HG03432 (cell line): ENCODE data around the gene P4HTM.

Experiments
- ATAC-seq: cut with Tn5 transposase; IDR thresholded peaks from one replicate; pipeline ENCODE4 v1.9.1; 2021; ENCODE audit warnings: mild to moderate bottlenecking, moderate library complexity; ENCODE audit not compliant: unreplicated experiment

The P4HTM gene

DNA sequence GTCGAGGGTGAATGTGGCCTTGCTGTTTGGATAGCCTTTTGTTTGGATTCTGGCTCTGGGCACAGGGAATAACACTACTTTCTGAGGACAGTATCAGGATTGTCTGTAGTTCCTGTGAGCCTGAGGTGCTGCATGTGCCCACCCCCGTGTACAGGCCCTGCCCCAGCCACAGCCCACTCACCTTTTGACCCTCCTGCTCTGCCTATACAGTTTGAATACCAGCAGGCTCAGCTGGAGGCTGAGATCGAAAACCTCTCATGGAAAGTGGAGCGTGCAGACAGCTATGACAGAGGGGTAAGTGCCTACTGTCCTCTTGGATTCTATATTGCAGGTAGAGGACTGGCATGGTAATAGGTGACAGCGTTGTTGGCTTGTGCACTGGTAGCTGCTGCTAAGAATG is 7.4 kb upstream of the P4HTM start:
- ATAC-seq = no peak

DNA sequence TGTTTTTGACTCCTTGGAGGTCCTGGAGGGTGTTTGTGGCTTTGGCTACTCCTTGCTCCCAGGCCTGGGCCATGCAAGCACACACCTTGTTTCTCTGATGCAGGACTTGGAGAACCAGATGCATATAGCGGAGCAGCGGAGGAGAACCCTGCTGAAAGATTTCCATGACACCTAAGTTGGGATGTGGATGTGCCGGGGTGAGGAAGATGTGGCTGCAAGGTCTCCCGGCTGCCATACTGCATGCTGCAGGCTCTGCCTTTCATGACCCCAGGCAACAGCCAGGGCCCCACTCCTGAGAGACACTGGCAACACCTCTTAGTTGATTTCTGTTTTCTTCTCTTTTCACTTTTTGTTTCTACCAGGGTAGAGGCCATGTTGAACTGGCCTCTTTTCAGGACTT is 6.9 kb upstream of the P4HTM start:
- ATAC-seq = no peak

DNA sequence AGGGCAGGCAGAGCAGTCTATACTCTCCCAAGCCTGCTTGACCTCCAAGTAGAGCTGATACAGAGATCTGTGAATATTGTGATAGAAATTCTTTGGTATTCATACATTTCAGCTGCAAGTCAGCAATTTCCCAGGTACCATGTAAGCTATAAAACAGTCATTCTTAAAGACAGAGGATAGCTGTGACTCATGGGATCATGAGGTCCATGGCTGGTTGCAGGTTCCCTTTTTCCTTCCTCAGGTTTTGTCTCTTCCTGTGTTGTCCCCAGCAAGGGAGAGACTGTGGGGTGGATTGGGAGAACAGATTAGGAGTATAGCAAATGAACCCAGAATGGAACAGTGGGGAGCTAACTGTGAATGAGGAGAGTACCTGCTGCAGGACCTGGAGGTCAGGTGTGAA is 5.4 kb upstream of the P4HTM start:
- ATAC-seq = no peak

DNA sequence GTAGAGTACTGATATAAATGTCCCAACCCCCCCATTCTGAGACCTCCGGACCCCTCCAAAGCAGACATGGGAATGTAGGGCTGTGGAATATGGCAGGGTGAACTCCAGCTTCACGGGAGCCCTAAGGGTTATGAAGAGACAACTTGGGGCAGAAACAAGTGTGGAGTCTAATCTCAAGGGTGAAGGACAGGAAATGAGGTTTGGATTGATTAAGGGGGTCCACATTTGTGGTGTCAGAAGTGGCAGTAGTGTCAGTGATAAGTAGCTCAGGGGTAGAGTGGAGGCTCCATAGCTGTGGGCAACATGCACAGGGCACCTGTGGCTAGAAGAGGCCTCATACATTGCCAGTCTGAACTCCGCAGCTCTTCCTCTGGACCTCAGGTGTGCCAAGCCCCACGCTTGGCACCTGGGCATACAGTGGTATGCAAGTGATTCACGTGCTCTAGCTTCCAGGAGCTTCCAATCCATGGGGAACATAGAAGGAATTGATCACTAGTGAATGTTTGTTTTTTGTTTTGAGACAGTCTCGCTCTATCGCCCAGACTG is 4.1 kb upstream of the P4HTM start:
- ATAC-seq = no peak

DNA sequence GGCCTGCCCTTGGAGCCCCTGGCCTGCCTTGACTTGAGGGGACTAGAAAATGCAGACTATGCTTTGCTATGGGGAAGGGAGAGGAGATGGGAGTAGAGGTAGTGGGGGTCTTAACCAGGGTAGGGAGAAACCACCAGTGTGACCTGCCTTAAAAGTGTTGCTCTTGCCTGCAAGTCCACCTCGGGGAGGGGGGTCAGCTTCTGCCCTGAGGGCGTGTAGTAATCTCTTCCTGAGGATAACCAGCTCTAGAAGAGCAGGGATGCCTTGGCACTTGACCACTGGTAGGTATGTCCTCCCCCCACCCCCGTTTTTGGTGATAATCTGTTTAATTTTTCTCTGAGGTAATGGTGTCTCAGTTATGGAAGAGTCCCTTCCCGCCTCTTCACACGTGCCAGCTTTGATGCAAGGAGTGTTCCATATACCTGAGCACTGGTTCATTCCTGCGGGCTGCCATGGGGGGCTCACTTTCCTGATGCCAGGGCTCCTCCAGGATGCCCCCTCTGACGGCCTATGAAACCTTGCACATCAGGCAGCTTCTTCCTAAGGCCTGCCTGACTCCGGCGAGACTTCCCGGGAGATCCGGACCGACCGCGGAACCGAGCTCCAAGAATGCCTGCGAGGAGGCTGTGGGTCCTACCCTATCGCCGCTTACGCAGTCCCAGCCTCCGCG is 780 bp upstream of the P4HTM start:
- ATAC-seq = no peak

DNA sequence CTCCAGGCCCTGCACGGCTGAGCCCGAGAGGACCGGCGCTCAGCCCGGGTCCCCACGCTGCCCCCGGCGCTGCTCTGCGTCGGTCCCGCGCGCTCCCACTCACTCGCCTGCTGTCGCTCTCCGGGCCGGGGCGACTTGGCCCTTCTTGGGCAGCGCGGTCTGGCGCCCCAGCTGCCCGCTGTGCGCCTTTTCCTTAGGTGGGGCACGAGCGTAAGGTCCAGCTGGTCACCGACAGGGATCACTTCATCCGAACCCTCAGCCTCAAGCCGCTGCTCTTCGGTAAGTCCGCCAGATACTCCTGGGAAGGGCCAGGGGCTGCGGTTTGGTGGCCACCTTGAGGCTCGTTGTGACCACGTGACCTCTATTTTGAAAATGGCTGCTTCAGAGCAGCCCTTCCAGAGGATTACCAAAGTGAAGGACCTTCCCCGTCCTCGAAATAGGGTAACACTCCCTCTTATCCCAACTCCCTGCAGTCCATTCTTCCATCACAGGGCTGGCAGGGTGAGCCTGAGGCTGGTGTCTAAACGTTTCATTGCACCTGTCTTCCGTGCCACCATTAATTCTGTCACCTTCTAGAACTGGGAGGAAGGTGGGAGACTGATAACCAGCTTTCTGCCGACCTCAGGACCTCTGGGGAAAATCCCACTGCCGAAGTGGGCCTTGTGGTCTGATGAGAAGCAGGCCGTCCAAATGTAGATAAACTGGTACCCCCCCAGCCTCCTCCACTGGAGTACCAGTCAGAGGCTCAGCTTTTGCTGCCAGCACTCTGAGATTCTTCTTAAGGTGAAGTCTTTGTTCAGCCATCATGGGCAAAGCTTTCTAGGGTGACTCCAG is 812 bp downstream of the P4HTM start:
- ATAC-seq = no peak

DNA sequence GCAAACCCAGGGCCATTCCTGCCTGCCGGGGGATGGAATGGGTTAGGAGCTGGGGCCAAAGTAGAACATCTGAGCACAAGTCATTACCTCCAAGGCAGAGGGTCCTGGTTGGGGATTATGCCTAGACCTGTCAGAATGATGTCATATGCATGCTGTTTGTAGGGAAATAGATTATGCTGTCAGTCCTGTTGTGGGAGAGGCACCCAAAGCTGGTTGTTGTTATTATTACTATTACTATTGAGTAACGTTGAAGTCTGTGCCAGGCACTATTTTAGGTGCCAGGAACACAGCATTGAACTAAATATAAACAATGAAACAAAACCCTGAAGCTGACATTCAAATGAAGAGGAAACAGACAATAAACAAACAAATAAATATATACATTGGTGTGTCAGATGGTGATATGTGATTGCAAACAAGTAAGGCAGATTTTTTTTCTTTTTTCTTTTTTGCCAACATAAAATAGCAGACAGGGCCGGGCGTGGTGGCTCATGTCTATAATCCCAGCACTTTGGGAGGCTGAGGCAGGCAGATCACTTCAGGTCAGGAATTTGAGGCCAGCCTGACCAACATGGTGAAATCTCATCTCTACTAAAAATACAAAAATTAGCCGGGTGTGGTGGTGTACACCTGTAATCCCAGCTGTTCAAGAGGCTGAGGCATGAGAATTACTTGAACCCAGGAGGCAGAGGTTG is 2.0 kb downstream of the P4HTM start:
- no peak for ATAC-seq

DNA sequence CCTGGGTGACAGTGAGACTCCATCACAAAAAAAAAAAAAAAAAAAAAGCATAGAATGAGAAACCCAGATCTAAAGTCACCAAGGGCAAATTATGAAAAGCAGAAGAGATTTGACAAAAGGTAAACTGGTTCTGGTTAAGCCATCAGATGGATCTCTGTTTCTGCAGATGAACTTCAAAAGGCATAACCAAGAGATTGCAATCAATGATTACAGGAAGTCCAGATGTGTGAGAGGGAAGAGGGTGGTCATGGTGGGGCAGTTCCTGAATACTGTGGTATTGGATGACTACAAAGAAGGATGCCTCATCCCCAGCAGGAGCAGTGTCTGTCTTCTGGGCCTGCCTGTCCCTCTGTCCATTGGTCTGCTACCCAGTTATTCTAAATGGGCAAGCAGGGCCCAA is 3.8 kb downstream of the P4HTM start:
- ATAC-seq = no peak

DNA sequence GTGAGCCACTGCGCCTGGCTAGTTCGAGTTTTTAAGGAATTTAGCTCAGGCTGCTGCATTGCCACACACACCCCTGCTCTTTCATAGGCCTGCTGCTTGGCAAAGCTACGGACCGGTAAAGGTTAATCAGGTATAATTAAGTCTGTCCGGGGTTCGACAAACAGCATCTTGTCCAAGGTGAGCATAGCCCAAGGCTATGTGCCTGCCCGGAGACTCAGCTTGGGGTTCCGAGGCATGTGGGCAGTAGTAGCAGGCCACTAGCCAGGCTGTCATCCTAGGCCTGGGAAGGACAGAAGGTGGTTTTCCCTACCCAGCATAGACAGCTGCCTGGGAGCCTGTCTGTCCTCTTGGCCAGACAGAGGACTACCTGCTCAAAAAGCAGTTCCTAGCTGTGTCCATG is 6.6 kb downstream of the P4HTM start:
- no peak for ATAC-seq

DNA sequence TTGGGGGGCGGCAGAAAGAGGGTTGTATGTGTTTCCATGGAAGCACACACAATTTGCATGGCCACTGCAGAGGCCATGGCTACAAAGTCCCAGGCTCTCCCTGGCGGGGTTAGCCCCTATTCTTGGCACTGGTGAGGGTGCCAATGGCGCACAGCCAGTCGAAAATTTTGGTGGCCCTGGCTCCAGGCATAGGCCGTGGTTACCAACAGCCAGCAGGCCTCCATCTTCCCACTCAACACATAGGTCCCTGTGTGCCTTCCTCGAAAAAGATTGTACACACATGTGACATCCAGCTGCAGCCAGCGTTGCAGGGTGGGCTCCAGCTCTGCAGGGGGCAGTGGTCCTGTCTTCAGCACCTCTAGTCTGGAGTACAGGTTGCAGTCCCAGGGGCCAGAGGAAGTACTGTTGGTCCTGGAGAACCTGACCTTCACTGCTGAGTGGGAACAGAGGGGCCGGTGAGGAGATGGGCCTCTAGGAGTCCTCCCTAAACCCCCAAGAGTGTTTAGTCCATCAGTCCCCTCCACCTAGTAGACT is 7.1 kb downstream of the P4HTM start:
- ATAC-seq = no peak

DNA sequence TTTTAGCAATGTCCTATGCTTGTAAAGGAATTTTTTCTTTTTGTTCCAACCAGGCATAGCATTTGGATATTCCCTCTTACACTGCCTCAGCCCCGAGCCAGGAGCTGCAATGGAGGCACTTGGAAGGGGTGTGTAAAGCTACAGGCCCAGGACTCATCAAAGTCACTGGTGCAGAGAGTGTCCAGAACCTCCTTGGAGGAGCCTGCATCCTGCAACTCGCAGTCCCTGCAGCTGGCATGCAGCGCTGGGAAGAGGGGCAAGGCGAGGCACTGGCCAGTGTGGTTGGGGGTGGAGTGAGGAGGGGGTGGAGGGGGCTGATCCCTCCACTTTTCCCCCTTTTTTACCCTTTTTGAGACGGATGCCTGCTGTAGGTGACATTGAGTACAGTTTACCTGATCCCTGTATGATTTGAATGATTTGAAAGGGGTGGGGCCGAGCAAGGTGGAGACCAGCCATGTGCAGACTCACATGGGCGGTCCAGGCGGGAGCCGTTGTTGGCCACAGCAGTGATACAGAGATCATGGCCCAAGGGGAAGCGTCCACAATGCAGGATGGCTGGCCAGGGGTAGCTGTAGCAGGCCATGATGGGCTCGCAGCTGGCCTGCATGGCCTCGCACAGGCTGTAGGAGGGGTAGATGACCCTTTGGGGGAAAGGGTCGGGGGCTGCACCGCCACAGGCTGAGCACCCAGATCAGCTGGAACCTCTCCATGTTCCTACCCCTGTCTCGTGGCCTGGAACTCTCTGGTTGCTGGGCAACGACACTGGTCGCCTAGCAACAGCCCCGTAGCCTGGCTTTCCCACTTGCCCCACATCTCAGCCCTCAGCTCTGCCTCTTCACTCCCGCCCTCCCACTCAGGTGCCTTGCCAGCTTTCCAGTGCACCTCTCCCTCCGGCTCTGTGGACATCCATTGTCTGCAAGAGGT is 7.9 kb downstream of the P4HTM start:
- ATAC-seq = no peak

DNA sequence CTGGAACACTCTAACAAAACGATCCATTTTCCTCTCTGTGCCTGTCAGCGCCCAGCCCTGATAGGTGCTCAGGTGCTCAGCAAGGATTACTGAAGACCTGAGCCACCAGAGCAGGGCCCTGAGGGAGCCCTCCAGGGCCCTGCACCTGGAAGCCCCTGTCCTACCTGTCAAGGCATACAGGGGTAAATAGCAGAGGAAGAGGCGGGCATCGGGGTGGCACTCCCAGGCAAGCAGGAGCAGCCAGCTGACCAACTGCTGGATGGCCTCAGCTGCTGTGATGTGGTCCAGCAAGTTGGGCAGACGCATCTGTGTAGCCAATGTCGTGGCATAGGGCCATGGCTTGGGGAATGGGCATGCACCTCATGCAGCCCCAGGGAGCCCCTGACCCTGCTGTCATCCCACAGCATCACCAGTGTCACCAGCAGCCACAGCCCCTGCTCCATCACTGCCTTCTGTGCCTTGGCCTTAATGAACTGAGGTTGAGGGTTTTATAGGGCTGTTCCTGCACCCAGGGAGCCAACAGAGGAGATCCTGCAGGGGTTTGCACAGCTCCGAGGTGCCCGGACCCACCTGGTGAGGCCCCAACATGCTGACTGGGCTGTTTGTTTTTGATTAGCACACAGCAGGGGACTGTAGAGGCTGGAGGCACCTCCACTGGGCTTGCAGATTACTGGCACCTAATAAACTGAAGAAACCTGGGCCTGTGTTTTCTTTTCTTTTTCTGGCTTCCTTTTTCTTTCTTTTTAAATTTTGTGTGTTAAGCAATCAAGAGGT is 9.2 kb downstream of the P4HTM start:
- ATAC-seq = no peak

DNA sequence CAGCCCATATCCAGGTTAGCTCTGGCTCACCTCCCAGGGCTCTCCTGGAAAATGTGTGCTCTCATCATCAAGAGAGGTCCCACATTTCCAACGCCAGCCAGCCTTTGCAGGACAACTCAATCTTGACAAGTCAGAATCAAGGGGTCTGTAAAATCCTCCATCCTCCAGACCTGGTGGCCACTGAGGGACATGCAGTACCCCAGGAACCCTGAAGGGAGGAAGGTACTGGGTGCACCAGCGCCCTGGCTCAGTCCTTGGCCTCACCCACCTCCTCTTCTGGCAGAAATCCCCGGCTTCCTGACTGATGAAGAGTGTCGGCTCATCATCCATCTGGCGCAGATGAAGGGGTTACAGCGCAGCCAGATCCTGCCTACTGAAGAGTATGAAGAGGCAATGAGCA is 11.1 kb downstream of the P4HTM start:
- no peak for ATAC-seq

DNA sequence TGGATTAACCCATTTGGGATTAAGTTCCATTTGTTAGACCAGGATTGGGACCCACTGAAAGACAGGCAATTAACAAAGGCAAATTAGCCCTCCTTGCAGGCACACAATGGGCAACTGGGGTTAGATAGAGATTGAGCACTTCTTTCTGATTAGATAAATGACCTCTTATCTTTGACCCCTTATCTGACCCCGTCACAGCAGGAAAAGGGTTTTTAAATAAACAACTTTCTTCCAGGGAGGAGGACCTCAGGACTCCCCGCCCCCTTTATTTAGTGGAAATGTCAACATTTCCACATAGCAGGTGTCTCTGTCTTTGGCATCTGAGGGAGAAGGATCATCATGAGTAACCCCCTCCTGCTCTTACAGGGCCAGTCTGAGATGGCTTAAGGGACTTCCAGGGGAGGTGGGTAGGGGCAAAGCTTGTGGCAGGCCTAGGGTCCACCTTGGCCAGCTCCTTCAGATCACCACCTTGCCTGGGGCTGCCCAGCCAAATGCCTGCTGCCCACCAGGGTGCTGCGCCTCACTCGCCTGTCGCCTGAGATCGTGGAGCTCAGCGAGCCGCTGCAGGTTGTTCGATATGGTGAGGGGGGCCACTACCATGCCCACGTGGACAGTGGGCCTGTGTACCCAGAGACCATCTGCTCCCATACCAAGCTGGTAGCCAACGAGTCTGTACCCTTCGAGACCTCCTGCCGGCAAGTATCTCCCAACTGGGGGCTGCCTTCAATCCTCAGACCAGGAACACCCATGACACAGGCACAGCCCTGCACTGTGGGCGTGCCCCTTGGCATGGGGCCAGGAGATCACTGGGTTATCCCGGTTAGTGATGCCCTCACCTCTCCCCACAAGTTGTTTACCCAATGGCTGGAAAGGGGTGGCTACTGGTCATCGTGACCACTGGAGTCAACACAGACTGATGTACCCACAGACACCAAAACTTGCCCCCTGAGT is 14.6 kb downstream of the P4HTM start:
- ATAC-seq = no peak

DNA sequence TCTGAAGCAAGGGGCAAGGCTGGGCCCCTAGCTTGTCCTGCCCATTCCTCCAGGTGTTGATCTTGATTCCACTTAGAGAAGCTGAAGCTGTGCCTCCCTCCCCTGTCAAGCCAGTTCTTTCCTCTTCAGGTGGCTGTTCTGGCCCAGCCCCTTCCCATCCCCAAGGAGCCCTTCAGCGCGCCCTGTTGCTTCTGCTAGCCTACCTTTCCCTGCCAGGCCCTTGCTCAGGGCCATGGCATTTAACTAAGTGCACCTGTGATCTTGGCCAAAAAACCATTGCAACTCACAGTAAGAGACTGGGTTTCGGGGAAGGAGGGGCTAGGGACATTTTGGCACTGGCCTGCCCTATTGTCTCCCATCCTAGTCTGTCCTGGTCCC is 15.3 kb downstream of the P4HTM start:
- ATAC-seq = no peak

DNA sequence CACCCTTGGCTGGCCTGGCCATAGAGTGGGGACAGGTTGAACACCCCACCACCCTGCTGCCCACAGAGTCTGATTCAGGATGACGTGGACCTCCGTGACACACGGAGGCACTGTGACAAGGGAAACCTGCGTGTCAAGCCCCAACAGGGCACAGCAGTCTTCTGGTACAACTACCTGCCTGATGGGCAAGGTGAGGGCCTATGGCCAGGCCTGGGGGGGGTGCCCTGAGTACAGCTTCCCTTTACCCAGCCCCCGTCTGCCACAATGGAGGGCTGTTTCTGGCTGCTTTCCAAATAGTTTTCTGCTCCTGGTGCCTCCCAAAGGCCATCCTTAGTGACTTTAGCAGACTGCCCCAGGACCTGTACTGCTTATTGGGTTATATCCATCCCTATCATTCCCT is 16.0 kb downstream of the P4HTM start:
- ATAC-seq = no peak

DNA sequence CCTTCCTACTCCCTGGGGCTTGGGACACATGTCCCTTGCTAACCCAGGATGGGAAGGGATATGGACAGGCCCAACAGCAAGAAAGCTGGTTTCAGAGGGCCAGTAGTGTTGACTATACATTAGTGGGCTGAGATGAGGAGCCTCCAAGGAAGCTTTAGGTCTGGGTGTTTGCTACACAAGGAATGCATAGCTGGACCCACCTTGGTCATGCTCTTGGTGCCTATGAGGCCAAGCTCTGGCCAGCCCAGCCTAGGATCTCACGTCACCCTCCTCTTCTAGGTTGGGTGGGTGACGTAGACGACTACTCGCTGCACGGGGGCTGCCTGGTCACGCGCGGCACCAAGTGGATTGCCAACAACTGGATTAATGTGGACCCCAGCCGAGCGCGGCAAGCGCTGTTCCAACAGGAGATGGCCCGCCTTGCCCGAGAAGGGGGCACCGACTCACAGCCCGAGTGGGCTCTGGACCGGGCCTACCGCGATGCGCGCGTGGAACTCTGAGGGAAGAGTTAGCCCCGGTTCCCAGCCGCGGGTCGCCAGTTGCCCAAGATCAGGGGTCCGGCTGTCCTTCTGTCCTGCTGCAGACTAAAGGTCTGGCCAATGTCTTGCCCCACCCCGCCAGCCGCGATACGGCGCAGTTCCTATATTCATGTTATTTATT is 16.5 kb downstream of the P4HTM start:
- ATAC-seq = peak; percentile 1
